ENCODE measurements around the gene LIPI.

GRCh38 chr21:14075346-14076142 lies 135.2 kb downstream of the LIPI start:
- TF ChIP-seq EZH2phosphoT487 (IDR thresholded peaks at IDR 0.05; ENCODE audit: borderline replicate concordance, low read depth, low read length), result no peak
- no peak for TF ChIP-seq CTCF (conservative IDR thresholded peaks at IDR 0.05; ENCODE audit: low read length)

Data from OCI-LY7 (cell line).